HepG2 (cell line): ENCODE results near the gene PDILT. TPM values are rescaled to one million over a fixed set of nuclear protein-coding genes. Genes with fewer than 3 reads are reported as not detected.

Source experiments
- AGO1 ChIP-seq: fragments of 200-400 bp; formaldehyde crosslinking; IDR thresholded peaks from 2 replicates; pipeline ENCODE4 v1.6.1; 2017; ENCODE audit warnings: mild to moderate bottlenecking, low read depth, low read length, moderate library complexity; ENCODE audit not compliant: poor library complexity, severe bottlenecking
- ATF7 ChIP-seq, 2 experiments: fragments of 450-650 bp in 1 of 2; sonication (generic) in 1 of 2; formaldehyde crosslinking in 1 of 2; IDR thresholded peaks; 2 replicates each; pipeline versions ENCODE4 v1.4.0 to v1.6.1; 2016 to 2020; ENCODE audit warnings: antibody characterized with exemption in 1 of 2, mild to moderate bottlenecking in 1 of 2, missing genetic modification reagents in 1 of 2
- ATF7-NPFF ChIP-seq: sonication (generic); formaldehyde crosslinking; IDR thresholded peaks from 2 replicates; pipeline ENCODE4 v1.8.1; 2023; ENCODE audit warnings: mild to moderate bottlenecking, low read depth, missing genetic modification reagents, moderate library complexity
- FOXP1 ChIP-seq, 2 experiments: fragments of 450-650 bp in 1 of 2; IDR thresholded peaks; 2 replicates each; pipeline ENCODE4 v1.6.1; 2017 to 2018; ENCODE audit warnings: antibody characterized with exemption in 1 of 2
- JUNB ChIP-seq: sonication (generic); formaldehyde crosslinking; IDR thresholded peaks from 2 replicates; pipeline ENCODE4 v1.8.0; 2022; ENCODE audit warnings: missing genetic modification reagents, mild to moderate bottlenecking, borderline replicate concordance
- KLF12 ChIP-seq: sonication (generic); formaldehyde crosslinking; IDR thresholded peaks from 2 replicates; pipeline ENCODE4 v1.4.0; 2020; ENCODE audit warnings: missing genetic modification reagents, borderline replicate concordance
- NCOA2 ChIP-seq: sonication (generic); formaldehyde crosslinking; IDR thresholded peaks from 2 replicates; pipeline ENCODE4 v1.8.0; 2022; ENCODE audit warnings: inconsistent platforms
- RBM22 ChIP-seq: fragments of 200-400 bp; formaldehyde crosslinking; optimal IDR thresholded peaks from 2 replicates; pipeline ENCODE3; 2017; ENCODE audit warnings: mild to moderate bottlenecking, low read length, moderate library complexity
- RORA ChIP-seq: sonication (generic); formaldehyde crosslinking; IDR thresholded peaks from 2 replicates; pipeline ENCODE4 v1.5.0; 2020; ENCODE audit warnings: mild to moderate bottlenecking, missing genetic modification reagents, moderate library complexity
- TP53 ChIP-seq: sonication (generic); formaldehyde crosslinking; conservative IDR thresholded peaks from 2 replicates; pipeline ENCODE4 v1.4.0; 2020; ENCODE audit warnings: missing genetic modification reagents
- XBP1 ChIP-seq: sonication (generic); formaldehyde crosslinking; IDR thresholded peaks from 2 replicates; pipeline ENCODE4 v1.5.0; 2020; ENCODE audit warnings: missing genetic modification reagents
- ZNF713 ChIP-seq: sonication (generic); formaldehyde crosslinking; IDR thresholded peaks from 2 replicates; pipeline ENCODE4 v1.4.0; 2020; ENCODE audit warnings: mild to moderate bottlenecking, missing genetic modification reagents
- ZNF816 ChIP-seq: sonication (generic); formaldehyde crosslinking; IDR thresholded peaks from 2 replicates; pipeline ENCODE4 v1.8.0; 2022; ENCODE audit warnings: missing genetic modification reagents, mild to moderate bottlenecking, borderline replicate concordance
- polyA plus RNA-seq, 8 experiments: library from polyadenylated mRNA; depleted of rRNA in 3 of 8; stranded (reverse) in 7 of 8; unstranded in 1 of 8; fragments of >200 nt; fragmentation: Illumina TruSeq in 4 of 8; extraction: Trizol in 4 of 8; gene quantifications; 2 replicates each; pipeline versions ENCODE4 v1.2.1 to v1.2.3, GENCODE V29; 2011 to 2016; ENCODE audit warnings: low read depth in 4 of 8, missing spikeins in 1 of 8, mixed read lengths in 1 of 8; ENCODE audit not compliant: insufficient read depth in 1 of 8
- total RNA-seq, 5 experiments: library from RNA; depleted of rRNA; stranded (reverse); fragments of >200 nt; fragmentation: Illumina TruSeq; extraction: Trizol; gene quantifications; 2 replicates each; pipeline ENCODE4 v1.2.3, GENCODE V29; 2016; ENCODE audit warnings: low read depth in 1 of 5
- TF ChIP-seq, protein P1 (sequence below): sonication (generic); formaldehyde crosslinking; IDR thresholded peaks from 2 replicates; pipeline ENCODE4 v1.4.0; 2020; ENCODE audit warnings: mild to moderate bottlenecking, missing genetic modification reagents
- TF ChIP-seq, protein P2 (sequence below): sonication (generic); formaldehyde crosslinking; IDR thresholded peaks from 2 replicates; pipeline ENCODE4 v1.5.1; 2020; ENCODE audit warnings: mild to moderate bottlenecking, missing genetic modification reagents, borderline replicate concordance
- TF ChIP-seq, protein P3 (sequence below): sonication (generic); formaldehyde crosslinking; conservative IDR thresholded peaks from 2 replicates; pipeline ENCODE4 v1.5.0; 2020; ENCODE audit warnings: missing genetic modification reagents

Gene PDILT
- total and polyA plus RNA-seq, 2 of the 13 experiments (the other 11 are each of a cell fraction or from before 2014, with no cell fraction given) = not detected

DNA sequence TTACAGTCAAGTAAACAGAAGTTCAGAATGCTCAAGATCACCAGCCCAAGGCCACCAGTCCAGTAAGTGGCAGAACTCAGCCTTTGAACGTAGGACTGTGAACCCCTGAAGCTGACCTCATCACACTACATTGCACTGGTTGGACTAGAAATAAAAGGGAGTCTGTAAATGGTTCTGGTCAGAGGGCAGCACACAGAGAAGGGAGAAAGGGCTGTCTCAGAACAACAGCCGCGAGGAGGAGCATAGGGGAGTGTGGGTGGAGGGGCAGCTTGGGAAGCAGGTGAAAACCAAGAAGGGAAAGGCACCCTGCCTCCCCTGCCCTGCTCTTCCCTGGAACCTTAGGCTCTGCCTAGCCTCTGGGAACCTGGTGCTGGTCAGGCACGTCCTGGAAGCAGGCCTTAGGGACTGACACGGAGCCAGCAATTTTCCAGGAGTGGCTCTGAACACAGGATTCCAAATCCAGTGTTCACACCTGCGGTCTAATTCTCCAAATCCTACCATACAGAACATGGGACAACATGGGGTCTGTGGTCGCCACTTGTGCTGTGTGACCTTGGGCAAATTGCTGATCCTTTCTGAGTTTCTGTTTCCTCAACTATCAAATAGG lies 7.0 kb downstream of the PDILT start (continued):
- TF ChIP-seq RORA (CRISPR knock-in tag) (no peak), AGO1 (no peak), RBM22 (no peak), KLF12 (CRISPR knock-in tag) (no peak; the same call in 1 of the 2 replicates), TP53 (CRISPR knock-in tag) (no peak), ATF7-NPFF (CRISPR knock-in tag) (no peak; the same call in 1 of the 2 replicates), FOXP1 (IDR thresholded peaks at IDR 0.05) (no peak), FOXP1 (CRISPR knock-in tag; IDR thresholded peaks at IDR 0.05) (peak; percentile 64; the same call in 1 of the 2 replicates), JUNB (CRISPR knock-in tag) (no peak), ATF7 (IDR thresholded peaks at IDR 0.05) (no peak), ATF7 (CRISPR knock-in tag; IDR thresholded peaks at IDR 0.05) (peak; percentile 87), NCOA2 (CRISPR knock-in tag) (peak; percentile 51; the same call in 1 of the 2 replicates), ZNF713 (CRISPR knock-in tag) (no peak; the same call in 1 of the 2 replicates), ZNF816 (peak; percentile 70; the same call in 1 of the 2 replicates), XBP1 (0 out of 2 replicates have a peak, but pooled peaks have one; percentile 76)
- TF ChIP-seq, protein P1, sequence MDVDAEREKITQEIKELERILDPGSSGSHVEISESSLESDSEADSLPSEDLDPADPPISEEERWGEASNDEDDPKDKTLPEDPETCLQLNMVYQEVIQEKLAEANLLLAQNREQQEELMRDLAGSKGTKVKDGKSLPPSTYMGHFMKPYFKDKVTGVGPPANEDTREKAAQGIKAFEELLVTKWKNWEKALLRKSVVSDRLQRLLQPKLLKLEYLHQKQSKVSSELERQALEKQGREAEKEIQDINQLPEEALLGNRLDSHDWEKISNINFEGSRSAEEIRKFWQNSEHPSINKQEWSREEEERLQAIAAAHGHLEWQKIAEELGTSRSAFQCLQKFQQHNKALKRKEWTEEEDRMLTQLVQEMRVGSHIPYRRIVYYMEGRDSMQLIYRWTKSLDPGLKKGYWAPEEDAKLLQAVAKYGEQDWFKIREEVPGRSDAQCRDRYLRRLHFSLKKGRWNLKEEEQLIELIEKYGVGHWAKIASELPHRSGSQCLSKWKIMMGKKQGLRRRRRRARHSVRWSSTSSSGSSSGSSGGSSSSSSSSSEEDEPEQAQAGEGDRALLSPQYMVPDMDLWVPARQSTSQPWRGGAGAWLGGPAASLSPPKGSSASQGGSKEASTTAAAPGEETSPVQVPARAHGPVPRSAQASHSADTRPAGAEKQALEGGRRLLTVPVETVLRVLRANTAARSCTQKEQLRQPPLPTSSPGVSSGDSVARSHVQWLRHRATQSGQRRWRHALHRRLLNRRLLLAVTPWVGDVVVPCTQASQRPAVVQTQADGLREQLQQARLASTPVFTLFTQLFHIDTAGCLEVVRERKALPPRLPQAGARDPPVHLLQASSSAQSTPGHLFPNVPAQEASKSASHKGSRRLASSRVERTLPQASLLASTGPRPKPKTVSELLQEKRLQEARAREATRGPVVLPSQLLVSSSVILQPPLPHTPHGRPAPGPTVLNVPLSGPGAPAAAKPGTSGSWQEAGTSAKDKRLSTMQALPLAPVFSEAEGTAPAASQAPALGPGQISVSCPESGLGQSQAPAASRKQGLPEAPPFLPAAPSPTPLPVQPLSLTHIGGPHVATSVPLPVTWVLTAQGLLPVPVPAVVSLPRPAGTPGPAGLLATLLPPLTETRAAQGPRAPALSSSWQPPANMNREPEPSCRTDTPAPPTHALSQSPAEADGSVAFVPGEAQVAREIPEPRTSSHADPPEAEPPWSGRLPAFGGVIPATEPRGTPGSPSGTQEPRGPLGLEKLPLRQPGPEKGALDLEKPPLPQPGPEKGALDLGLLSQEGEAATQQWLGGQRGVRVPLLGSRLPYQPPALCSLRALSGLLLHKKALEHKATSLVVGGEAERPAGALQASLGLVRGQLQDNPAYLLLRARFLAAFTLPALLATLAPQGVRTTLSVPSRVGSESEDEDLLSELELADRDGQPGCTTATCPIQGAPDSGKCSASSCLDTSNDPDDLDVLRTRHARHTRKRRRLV = no peak
- TF ChIP-seq, protein P2, sequence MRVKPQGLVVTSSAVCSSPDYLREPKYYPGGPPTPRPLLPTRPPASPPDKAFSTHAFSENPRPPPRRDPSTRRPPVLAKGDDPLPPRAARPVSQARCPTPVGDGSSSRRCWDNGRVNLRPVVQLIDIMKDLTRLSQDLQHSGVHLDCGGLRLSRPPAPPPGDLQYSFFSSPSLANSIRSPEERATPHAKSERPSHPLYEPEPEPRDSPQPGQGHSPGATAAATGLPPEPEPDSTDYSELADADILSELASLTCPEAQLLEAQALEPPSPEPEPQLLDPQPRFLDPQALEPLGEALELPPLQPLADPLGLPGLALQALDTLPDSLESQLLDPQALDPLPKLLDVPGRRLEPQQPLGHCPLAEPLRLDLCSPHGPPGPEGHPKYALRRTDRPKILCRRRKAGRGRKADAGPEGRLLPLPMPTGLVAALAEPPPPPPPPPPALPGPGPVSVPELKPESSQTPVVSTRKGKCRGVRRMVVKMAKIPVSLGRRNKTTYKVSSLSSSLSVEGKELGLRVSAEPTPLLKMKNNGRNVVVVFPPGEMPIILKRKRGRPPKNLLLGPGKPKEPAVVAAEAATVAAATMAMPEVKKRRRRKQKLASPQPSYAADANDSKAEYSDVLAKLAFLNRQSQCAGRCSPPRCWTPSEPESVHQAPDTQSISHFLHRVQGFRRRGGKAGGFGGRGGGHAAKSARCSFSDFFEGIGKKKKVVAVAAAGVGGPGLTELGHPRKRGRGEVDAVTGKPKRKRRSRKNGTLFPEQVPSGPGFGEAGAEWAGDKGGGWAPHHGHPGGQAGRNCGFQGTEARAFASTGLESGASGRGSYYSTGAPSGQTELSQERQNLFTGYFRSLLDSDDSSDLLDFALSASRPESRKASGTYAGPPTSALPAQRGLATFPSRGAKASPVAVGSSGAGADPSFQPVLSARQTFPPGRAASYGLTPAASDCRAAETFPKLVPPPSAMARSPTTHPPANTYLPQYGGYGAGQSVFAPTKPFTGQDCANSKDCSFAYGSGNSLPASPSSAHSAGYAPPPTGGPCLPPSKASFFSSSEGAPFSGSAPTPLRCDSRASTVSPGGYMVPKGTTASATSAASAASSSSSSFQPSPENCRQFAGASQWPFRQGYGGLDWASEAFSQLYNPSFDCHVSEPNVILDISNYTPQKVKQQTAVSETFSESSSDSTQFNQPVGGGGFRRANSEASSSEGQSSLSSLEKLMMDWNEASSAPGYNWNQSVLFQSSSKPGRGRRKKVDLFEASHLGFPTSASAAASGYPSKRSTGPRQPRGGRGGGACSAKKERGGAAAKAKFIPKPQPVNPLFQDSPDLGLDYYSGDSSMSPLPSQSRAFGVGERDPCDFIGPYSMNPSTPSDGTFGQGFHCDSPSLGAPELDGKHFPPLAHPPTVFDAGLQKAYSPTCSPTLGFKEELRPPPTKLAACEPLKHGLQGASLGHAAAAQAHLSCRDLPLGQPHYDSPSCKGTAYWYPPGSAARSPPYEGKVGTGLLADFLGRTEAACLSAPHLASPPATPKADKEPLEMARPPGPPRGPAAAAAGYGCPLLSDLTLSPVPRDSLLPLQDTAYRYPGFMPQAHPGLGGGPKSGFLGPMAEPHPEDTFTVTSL (CRISPR knock-in tag) = peak; percentile 95
- TF ChIP-seq, protein P3, sequence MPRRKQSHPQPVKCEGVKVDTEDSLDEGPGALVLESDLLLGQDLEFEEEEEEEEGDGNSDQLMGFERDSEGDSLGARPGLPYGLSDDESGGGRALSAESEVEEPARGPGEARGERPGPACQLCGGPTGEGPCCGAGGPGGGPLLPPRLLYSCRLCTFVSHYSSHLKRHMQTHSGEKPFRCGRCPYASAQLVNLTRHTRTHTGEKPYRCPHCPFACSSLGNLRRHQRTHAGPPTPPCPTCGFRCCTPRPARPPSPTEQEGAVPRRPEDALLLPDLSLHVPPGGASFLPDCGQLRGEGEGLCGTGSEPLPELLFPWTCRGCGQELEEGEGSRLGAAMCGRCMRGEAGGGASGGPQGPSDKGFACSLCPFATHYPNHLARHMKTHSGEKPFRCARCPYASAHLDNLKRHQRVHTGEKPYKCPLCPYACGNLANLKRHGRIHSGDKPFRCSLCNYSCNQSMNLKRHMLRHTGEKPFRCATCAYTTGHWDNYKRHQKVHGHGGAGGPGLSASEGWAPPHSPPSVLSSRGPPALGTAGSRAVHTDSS (CRISPR knock-in tag) = no peak
